ENCODE results near the gene POLR3H. TPM values are rescaled to one million over a fixed set of nuclear protein-coding genes. Genes with fewer than 3 reads are reported as not detected.

POLR3H gene
- total RNA-seq, 2 donors from 2014 or later = 27.8 to 29.1 TPM

DNA sequence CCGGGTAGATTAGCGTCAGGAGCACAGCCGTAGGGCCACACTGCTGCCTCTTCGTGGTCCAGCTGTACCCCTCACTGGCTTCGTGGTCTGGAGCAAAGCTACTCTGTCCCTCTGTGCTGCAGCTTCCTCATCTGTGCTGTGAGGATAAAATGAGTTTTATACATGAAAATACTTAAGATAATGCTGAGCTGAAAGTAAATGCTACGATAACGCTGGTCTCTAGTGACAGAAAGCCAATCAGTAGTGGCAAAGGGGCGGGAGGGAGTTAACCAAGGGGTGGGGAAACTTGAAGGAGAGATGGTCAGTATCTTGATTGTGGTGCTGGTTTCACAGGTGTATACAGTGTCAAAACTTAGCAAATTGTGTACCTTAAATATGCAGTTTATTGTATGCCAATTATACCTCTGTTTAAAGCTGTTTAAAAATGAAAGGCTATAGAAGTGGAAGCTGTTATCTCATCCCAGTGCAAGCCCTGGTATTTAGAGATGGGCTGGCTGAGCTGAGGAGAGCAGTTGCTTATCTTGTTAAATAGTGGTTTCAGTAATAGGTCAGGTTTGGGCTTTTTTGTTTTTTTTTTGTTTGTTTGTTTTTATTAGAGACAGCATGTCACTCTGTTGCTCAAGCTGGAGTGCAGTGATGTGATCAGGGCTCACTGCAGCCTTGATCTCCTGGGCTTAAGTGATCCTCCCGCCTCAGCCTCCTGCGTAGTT lies 38.6 kb downstream of the POLR3H start:
- 93% methylated on average over 10 of the region's 10 CpGs for WGBS
- H3K4me3 ChIP-seq = no peak overlapping the region

DNA sequence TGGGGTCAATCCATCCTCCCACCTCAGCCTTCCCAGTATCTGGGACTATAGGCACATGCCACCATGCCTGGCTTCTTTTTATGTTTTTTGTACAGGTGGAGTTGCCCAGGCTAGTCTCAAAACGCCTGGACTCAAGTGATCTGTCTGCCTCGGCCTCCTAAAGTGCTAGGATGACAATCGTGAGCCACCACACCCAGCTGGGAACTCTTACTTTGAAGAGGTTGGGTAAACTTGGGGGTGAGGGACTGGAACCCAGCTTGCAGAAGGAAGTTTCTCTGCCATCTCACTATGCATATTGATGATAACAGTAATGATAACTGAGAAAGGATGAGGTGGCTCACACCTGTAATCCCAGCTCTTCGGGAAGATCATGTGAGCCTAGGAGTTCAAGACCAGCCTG lies 39.5 kb downstream of the POLR3H start:
- no peak for TF ChIP-seq POLR2AphosphoS5 (IDR thresholded peaks at IDR 0.05)
- no peak for TF ChIP-seq POLR2A (IDR thresholded peaks at IDR 0.05)
- TF ChIP-seq, protein P1, sequence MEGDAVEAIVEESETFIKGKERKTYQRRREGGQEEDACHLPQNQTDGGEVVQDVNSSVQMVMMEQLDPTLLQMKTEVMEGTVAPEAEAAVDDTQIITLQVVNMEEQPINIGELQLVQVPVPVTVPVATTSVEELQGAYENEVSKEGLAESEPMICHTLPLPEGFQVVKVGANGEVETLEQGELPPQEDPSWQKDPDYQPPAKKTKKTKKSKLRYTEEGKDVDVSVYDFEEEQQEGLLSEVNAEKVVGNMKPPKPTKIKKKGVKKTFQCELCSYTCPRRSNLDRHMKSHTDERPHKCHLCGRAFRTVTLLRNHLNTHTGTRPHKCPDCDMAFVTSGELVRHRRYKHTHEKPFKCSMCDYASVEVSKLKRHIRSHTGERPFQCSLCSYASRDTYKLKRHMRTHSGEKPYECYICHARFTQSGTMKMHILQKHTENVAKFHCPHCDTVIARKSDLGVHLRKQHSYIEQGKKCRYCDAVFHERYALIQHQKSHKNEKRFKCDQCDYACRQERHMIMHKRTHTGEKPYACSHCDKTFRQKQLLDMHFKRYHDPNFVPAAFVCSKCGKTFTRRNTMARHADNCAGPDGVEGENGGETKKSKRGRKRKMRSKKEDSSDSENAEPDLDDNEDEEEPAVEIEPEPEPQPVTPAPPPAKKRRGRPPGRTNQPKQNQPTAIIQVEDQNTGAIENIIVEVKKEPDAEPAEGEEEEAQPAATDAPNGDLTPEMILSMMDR (IDR thresholded peaks at IDR 0.05) = no peak
- H3K4me1 ChIP-seq (replicated peaks) = no peaks in the 10 kb centered on the region
- H3K27me3 ChIP-seq (replicated peaks; ENCODE audit: insufficient read depth) = no peaks in the 10 kb centered on the region
- 70% methylated on average over 4 of the region's 4 CpGs for WGBS
- H3K27ac ChIP-seq = no peak overlapping the region
- no peaks in the 10 kb centered on the region for H3K9me3 ChIP-seq
- H3K4me3 ChIP-seq = no peak overlapping the region
- intact Hi-C loops (cut with DNase I) = no loop called here
- DNase-seq (ENCODE audit: low spot score) = no peak
- H3K36me3 ChIP-seq = no peaks in the 10 kb centered on the region

More for the DNA sequence above, 38.6 kb downstream of the POLR3H start:
- intact Hi-C loops (cut with DNase I) = no loop called here
- H3K27me3 ChIP-seq (replicated peaks; ENCODE audit: insufficient read depth) = no peaks in the 10 kb centered on the region
- TF ChIP-seq POLR2AphosphoS5 (IDR thresholded peaks at IDR 0.05) = no peak
- no peak for TF ChIP-seq POLR2A (IDR thresholded peaks at IDR 0.05)
- TF ChIP-seq, protein P1 (IDR thresholded peaks at IDR 0.05) = no peak
- H3K27ac ChIP-seq = no peak overlapping the region
- DNase-seq (ENCODE audit: low spot score) = no peak
- no peaks in the 10 kb centered on the region for H3K9me3 ChIP-seq
- no peaks in the 10 kb centered on the region for H3K4me1 ChIP-seq (replicated peaks)
- H3K36me3 ChIP-seq = no peaks in the 10 kb centered on the region

DNA sequence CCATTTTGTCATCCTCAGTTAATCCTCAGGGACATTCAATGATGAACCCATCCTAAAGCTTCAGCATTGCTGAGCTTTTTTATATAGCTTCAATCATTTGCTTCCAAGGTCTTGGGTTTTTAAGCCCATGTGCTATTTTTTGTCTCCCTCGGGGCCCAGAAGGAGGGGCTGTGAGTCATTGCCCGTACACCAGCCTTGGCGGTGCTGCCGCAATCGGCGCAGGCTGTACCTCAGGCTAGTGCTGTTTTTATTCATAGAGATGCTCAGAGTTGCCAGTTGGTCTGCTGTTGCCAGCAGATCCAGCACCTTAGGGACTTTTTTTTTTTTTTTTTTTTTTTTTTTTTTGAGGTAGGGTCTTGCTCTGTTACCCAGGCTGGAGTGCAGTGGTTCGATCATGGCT lies 39.9 kb downstream of the POLR3H start:
- no peaks in the 10 kb centered on the region for H3K27me3 ChIP-seq (replicated peaks; ENCODE audit: insufficient read depth)
- no peaks in the 10 kb centered on the region for H3K9me3 ChIP-seq
- no peak overlapping the region for H3K4me3 ChIP-seq
- WGBS = 70% methylated on average over 7 of the region's 7 CpGs
- no peaks in the 10 kb centered on the region for H3K4me1 ChIP-seq (replicated peaks)
- no peak overlapping the region for H3K27ac ChIP-seq
- H3K36me3 ChIP-seq = no peaks in the 10 kb centered on the region
- DNase-seq (ENCODE audit: low spot score) = no peak
- TF ChIP-seq POLR2A (IDR thresholded peaks at IDR 0.05) (no peak), POLR2AphosphoS5 (IDR thresholded peaks at IDR 0.05) (no peak)
- TF ChIP-seq, protein P1 (IDR thresholded peaks at IDR 0.05) = no peak
- intact Hi-C loops (cut with DNase I) = no loop called here

DNA sequence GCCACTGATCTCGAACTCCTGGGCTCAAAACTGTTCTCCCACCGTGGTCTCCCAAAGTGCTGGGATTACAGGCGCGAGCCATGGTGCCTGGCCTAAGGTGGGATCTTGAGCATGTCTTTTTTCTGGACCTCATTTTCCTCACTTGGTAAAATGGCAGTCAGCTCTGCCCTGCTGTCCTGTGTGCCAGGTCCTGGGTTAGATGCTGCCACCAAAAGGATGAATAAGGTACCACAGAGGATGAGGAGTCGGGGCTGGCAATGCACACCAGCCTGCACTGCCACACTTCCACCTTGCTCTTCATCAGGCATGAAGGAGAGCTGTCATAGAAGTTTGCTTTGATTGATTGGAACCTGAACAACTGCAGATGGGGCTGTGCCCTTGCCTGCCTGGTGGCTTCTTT lies 43.1 kb downstream of the POLR3H start:
- Histone ChIP-seq H3K4me3 (no peak overlapping the region), H3K4me1 (replicated peaks) (no peaks in the 10 kb centered on the region), H3K27me3 (replicated peaks; ENCODE audit: insufficient read depth) (no peaks in the 10 kb centered on the region), H3K27ac (no peak overlapping the region), H3K9me3 (no peaks in the 10 kb centered on the region), H3K36me3 (no peaks in the 10 kb centered on the region)
- WGBS = 95% methylated on average over 5 of the region's 5 CpGs
- no peak for DNase-seq (ENCODE audit: low spot score)
- intact Hi-C loops (cut with DNase I) = no loop called here
- TF ChIP-seq POLR2AphosphoS5 (IDR thresholded peaks at IDR 0.05) (no peak), POLR2A (IDR thresholded peaks at IDR 0.05) (no peak)

DNA sequence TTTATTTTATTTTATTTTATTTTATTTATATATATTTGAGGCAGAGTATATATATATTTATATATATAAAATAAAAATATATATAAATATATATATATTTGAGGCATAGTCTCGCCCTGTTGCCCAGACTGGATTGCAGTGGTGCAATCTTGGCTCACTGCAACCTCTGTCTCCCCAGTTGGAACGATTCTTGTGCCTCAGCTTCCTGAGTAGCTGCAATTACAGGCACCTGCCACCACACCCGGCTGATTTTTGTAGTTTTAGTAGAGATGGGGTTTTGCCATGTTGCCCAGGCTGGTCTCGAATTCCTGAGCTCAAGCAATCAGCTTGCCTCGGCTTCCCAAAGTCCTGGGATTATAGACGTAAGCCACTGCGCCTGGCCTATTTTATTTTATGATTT lies 44.0 kb downstream of the POLR3H start:
- no peak overlapping the region for H3K27ac ChIP-seq
- no peaks in the 10 kb centered on the region for H3K36me3 ChIP-seq
- intact Hi-C loops (cut with DNase I) = no loop called here
- no peak overlapping the region for H3K4me3 ChIP-seq
- no peaks in the 10 kb centered on the region for H3K27me3 ChIP-seq (replicated peaks; ENCODE audit: insufficient read depth)
- no peaks in the 10 kb centered on the region for H3K4me1 ChIP-seq (replicated peaks)
- H3K9me3 ChIP-seq = no peaks in the 10 kb centered on the region
- TF ChIP-seq POLR2A (IDR thresholded peaks at IDR 0.05) (no peak), POLR2AphosphoS5 (IDR thresholded peaks at IDR 0.05) (no peak)
- DNase-seq (ENCODE audit: low spot score) = no peak
- 88% methylated on average over 7 of the region's 7 CpGs for WGBS
